Stimulated activated CD4-positive, alpha-beta T cell treated with anti-CD3 and anti-CD28 coated beads, Interleukin-2, amount 100 ng/mL, for 4 hours (primary cell): ENCODE results near the gene SP8.

Source experiments
- DNase-seq: peaks from one replicate; pipeline ENCODE4 v3.0.0-alpha.2; 2020; ENCODE audit warnings: low read depth

Gene SP8

DNA sequence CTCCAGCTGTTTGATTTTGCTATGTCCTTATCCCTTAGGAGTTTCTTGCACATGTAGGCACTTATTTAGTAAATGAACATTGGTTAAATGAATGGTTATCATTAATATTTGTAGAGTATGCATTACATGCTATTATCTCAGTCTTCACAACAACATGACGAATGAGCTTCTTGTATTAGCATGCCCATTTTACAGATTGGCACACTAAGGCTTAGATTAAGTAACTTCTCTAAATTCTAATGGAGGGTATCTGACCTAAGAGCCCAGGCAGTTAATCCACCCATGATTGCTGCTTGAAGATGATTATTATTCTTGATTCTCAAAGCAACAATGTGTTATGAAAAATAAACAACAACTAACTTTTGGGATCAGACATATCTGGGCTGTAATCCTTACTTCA lies 32.7 kb downstream of the SP8 start:
- no peak for DNase-seq

- no peak for DNase-seq
These were observed 36.8 kb downstream of the SP8 start for GRCh38 chr7:20749906-20750305.

- no peak for DNase-seq
These were observed 37.8 kb downstream of the SP8 start for GRCh38 chr7:20748853-20749252.

GRCh38 chr7:20747001-20747400 lies 39.7 kb downstream of the SP8 start:
- no peak for DNase-seq

DNA sequence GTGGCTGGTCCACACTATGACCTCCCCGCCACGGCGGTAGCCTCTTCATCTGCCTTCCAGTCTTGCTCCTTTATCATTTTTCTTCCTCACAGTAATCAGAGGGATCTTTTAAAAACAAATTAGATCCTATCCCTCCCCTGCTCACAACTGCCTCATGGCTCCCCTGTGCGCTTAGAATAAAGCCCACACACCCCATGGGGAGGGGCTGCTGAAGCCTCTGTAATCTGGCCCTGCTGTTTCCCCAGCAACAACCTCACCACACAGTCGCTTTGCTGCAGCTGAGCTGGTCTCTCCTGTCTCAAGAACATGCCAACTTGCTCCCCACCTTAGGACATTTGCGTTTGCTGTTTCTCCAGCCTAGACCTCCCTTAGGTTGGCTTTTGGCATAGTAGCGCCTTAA lies 41.0 kb downstream of the SP8 start:
- no peak for DNase-seq

GRCh38 chr7:20744954-20745446 lies 41.7 kb downstream of the SP8 start:
- DNase-seq = no peak

- no peak for DNase-seq
These were observed 43.8 kb downstream of the SP8 start for GRCh38 chr7:20742913-20743312.

- no peak for DNase-seq
These were observed 44.9 kb downstream of the SP8 start for GRCh38 chr7:20741801-20742200.

- no peak for DNase-seq
These were observed 47.9 kb downstream of the SP8 start for GRCh38 chr7:20738518-20739481.

DNA sequence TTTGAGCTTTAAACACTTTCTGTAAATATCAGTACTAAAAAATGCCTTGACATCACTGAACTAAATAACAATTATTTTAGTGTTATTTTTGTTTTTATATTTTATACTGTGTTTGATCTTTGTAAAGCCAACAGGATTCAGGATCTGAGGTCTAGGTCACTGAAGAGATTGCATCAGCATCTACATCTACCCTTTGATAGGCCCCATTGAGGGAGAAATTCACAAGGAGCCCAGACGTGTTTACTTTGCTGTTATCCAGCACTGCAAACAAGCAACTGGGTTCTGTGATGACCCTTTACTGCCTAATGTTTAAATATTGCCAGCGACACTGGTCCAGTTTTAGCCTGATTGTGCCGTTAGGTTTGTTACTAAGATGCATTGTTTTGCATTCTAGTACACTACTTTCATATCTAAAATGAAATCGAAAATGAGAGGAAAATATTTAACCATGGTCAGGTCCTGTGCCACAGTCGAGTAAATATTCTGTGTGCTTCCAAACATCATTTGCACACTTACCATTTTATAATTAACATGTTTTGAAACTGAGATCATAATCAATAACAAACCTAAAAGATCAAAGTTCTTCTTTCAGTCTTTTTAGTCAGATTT lies 48.7 kb downstream of the SP8 start:
- no peak for DNase-seq

DNA sequence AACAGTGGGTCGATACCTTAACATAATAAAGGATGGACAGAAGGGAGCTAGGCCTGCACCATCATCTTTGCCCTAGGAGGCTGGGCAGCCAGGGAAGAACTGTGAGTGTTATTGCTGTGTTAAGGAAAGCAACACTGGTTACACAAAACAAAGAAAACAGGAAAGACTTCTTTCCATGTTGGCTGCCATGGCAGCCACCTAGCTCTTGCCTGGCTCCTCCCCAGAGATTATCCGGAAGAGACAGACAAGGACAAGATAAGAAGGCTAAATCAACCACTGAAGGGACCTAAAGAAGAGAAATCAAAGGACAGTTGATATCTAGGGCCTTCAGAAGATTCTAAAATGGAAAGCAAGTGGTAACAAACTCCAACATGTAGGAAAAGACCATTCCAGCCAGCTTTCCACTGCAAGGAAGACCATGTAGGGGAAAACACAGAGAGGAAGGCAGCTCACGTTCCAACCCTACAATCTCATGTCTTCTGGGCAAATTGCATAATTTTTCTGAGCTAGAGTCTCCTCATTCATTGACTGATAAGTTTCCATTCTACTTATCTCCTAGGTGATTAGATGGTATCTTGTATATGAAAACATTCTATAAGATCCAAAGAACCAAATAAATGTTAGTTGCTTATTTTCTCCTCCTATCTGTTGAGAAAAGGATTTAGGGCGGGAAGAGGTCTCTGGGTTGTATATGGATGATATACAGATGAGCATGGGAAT lies 51.2 kb downstream of the SP8 start:
- DNase-seq = no peak
